Activated CD4-positive, CD25-positive, alpha-beta regulatory T cell treated with anti-CD3 and anti-CD28 coated beads, Interleukin-2, amount 50 U/mL, for 16 hours (primary cell): ENCODE results near the gene SLC8B1.

Experiments
- DNase-seq: peaks from one replicate; pipeline ENCODE4 v3.0.0-alpha.2; 2020; ENCODE audit warnings: low read depth, low spot score

SLC8B1 gene

DNA sequence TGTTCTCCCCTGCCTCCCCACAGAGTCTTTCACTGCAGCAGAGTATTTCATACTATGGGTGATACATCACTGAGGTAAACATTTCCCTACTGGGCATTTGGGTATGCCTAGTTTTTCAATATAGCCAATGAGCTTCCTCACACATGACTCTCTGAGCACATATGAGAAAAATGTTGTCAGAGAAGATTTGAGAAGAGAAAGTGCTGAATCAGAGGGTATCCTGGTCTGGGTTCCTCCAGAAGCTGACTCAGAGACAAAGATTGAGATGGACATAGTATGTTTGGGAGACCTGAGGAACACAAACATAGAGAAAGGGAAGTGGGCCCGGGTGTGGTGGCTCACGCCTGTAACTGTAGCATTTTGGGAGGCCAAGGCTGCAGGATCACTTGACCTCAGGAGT is 12.6 kb downstream of the SLC8B1 start:
- DNase-seq: no peak

DNA sequence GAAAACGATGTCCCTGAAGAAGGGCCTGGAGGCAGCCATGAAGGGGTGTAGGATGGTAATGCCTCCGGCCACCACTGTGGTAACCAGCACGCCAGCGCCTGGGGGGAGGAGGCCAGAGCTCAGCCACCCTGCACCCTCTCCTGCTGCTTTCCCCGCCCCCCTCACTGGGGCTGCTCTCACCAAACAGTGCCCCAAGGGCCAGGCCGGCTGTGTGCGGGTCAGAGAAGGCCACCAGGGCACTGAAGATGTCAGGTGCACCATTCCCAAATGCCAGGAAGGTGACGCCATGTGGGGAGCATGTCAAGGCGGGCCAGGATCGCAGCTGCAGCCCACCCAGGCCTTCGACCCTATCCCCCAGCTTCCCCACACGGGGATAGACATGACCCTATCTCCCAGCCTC is 14.5 kb downstream of the SLC8B1 start:
- DNase-seq: no peak

DNA sequence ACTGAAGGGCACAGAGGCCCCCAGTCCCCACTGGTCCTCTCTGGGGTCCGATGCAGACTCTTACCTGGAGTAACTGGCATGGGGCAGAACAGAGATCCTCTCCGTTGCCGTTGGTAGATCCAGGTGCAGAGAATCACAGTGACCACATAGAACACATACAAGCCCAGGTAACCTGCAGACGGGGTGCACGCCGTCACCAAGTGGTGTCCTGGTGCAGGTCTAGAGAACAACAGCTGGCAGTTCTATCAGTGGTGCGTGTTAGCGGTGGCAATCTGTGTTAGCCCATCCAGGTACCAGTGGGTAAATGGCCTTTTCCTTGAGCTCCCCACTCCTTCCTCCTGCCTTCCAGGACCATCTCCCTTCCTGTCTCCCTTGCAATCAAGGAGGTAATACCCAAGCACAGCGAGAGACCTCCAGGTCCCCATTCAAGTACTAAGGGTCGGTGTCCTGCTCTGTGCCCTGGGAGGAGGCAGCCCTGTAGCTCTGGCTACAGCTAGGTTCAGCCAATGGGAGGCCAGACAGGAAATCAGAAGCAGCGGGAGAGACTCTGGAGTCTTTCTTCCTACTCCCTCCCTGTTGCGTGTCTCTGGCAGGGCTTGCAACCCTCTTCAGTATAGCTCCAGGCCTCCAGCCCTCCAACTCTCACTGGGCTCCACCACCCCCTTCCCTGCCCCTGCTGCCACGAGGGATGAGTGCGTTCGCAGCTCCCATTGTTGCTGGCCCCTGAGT is 15.8 kb downstream of the SLC8B1 start:
- no peak for DNase-seq

DNA sequence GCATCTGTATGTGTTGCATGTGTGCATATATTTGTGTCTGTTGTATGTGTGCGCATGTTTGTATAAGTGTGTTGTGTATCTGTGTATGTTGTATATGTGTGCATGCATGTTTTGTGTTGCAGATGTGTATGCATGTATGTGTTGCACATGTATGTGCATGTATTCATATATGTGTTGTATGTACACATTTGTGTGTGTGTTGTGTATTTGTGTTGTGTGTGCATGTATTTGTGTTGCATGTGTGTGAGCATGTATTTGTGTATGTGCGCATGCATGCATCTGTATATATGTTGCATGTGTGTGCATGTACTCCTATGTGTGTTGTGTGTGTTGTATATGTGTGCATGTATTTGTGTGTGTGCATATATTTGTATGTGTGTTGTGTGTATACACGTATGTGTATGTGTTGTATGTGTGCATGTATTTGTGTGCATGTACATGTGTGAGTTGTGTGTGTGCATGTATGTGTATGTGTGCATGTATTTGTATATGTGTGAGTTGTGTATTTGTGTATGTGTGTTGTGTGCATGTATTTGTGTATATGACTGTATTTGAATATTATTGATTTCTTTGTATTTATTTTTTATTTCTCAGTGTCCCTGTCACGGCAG is 16.8 kb downstream of the SLC8B1 start:
- DNase-seq: no peak

DNA sequence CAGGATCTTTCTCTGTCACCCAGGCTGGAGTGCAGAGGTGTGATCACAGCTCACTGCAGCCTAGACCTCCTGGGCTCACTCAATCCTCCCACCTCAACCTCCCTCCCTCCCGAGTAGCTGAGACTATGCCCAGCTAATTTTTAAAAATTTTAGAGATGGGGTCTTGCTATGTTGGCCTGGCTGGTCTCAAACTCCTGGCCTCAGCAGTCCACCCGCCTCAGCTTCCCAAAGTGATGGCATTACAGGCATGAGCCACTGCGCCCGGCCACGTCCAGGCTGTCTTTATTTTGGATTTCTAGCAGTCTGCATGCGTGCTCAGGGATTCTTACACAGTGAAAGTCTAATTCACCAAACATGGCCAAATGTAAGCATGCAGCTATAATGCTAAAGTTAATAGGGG is 17.8 kb downstream of the SLC8B1 start:
- no peak for DNase-seq

DNA sequence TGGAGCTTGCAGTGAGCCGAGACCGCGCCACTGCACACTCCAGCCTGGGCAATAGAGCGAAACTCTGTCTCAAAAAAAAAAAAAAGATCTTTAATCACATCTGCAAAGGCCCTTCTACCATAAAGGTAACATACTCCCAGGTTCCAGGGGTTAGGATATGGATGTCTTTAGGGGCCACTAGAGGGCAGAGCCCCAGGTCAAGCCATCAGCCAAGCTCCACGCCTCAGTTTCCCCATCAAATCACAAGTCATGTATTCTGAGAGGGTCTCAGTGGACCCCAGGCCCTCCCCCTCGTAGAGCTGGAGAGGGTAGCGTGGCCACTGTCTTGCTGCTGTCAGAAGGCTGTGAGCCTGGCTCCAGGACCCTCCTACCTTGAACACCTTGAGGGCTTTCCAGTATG is 18.8 kb downstream of the SLC8B1 start:
- DNase-seq: no peak

DNA sequence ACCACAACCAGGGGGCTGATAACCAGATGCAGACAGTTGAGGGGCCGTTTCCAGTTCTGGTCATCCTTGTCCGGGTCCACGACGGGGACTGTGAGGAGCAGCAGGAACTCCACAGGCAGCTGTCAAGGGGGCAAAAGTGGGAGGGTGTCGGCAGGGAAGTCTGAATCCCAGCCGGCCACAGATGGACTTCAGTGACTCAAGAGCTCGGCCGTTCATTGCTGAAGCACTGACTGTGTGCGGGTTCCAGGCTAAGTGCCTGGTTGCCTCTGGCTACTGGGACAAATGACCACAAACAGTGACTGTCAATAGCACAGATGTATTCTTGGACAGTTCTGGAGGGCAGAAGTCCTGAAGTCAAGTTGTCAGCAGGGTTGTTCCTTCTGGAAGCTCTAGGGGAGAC is 19.6 kb downstream of the SLC8B1 start:
- no peak for DNase-seq

DNA sequence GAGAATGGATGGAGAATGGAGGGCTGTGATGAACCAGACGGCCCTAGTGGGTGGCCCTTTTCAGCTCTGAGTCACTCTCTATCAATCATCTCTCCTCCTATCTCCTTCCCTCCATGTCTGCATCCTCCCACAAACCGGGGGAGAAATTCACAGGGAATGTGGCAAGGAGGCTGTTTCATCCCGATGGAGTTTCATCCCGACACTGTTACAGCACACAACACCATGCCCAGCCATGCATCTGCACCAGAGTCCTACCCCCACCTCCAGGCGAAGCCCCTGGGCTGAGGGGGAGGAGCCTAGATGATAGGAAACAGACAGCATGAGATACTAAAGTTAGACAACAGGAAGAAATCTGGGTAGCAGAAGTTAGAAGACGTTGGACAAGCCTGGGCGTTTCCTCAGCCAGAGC is 20.8 kb downstream of the SLC8B1 start:
- no peak for DNase-seq

DNA sequence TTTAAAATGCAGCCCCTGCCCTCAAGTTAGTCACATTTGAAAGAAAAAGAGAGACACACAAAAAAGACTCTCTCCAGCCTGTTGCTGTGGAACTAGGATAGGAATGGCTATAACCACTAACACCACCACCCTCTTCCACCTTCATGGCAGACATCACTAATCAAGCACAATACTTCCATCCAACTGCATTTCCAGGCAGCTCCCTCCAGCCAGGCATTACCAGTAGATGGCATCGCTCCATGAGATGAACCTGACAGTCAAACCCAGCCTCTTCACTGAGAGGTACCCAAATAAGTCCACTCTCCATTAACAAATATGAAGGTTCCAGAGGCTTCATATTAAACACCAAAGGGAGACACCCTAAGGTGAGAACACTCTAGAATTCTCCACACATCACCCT is 24.4 kb downstream of the SLC8B1 start:
- no peak for DNase-seq

DNA sequence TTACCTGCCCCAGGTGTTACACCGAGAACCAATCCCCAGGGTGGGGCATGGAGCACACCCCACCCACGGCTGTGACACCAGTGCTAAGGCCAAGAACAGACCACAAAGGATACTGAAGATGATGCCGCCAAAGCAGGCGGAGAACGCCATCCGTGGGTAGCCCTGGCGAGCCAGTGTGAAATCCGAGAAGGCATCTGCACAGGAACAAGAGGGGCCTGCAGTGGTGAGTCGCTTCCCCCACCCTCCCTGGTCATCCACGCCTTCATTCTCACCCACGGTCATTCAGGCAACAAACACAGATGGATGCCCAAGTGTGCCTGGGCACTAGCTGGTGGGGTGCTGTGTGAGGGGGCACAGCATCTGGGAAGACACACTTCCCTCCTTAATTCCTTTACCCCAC is 28.5 kb downstream of the SLC8B1 start:
- no peak for DNase-seq

DNA sequence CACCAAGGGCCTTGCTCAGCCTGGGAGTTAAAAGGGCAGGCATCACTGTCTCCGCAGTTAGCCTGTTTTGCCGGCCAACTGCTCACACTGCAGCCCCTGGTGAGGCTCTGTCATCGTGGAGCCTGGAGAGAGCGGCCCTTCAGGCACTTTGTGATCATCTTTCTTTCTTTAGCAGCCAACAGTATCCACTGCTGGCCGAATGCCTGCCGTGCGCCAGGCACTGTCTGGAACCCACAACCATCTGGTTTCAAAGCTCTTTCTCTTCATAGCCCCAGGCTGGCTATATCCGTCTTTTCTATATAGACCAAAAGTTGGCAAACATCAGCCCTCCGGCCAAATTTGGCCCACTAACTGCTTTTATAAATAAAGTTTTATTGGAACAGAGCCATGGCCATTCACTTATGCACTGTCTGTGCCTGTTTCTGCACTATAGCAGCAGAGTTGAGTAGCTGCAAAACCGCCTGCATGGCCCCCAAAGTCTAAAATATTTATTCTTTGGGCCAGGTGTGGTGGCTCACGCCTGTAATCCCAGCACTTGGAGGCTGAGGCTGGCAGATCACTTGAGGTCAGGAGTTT is 29.5 kb downstream of the SLC8B1 start:
- DNase-seq: no peak

DNA sequence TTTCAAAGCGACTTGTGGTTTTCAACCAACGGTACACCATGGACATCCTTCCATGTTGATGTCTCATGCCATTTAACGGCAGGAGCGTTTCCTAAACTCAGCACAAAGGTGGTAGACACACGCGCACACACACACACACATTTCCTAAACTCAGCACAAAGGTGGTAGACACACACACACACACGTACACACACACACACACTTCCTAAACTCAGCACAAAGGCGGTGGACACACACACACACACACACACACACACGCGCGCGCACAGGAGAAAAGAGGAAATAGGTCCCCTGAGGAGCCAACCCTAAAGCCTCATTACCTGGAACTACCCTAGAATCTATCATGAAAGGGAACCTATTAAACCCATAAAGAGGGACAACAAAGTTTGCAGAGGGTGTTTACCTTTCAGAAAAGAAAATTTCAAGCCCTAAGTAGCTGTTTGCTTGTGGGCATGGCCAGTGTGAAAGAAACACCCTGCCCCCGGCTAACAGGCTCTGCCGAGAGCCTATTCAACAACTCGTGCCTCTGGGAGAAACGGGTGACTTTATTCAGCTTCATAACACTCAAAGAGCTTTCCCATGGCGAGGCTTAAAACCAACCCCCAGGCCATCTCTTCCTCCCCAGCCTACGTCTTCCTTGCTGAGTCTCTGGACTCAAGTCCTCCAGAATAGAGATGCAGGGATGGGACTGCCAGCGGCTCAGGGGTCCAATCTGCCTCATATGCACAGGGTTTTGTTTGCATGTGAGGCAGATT is 31.8 kb downstream of the SLC8B1 start:
- DNase-seq: no peak

DNA sequence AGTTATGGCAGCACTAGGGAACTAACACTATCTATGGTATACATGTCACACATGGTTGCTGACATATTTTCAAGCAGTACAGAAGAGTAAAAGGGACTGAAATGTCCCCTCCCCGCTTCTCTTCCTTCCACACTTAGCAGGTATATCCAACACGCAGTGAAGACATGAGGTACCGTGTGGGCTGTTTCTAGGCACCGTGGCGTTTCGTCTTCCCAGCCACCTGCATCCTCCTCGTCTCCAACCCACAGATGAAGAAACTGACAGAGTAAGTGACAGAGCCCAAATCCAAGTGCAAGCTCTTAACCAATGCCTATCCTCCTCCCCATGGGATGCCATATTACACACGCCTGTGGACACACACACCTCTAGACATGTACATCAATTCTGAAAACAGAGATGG is 32.4 kb downstream of the SLC8B1 start:
- no peak for DNase-seq

DNA sequence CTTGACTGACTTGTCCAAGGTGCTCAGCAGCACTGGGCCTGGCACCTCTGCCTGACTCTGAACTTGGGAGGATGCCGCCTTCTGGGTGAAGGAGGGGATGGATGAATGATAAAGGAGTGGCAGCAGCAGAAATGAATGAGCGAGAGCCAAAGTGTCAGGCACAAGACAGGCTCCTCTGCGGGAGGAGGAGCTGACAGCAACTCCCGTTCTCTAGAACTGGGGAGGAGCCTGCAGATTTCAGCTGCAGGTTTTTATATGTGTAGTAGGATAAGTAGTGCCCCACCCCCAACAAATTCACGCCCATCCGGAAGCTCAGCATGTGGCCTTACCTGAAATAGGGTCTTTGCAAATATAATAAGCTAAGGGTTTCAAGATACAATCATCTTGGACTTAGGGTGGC is 33.1 kb downstream of the SLC8B1 start:
- DNase-seq: no peak

DNA sequence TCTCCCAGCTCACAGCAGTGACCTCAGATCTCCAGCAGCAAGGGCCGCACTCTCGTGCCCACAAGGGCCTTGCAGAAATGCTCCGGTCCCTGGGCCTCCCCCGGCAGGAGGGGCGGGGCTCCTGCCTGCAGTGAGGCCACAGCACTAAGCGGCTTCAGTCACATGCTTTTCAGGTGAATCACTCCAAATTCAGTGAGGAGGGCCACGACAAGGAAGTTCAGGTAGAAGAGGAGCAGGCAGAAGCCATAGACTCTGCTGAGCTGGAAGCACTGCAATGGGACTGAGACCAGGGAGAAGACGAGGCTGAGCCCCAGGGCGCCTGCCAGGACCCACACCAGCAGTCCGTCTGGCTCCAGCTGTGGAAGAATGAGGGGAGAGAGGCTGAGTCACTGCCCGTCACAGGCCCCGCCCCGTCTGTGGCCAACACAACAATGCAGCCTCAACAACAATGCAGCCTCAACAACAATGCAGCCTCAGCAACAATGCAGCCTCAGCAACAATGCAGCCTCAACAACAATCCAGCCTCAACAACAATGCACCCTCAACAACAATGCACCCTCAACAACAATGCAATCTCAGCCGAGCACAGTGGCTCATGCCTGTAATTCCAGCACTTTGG is 35.2 kb downstream of the SLC8B1 start:
- DNase-seq: no peak

DNA sequence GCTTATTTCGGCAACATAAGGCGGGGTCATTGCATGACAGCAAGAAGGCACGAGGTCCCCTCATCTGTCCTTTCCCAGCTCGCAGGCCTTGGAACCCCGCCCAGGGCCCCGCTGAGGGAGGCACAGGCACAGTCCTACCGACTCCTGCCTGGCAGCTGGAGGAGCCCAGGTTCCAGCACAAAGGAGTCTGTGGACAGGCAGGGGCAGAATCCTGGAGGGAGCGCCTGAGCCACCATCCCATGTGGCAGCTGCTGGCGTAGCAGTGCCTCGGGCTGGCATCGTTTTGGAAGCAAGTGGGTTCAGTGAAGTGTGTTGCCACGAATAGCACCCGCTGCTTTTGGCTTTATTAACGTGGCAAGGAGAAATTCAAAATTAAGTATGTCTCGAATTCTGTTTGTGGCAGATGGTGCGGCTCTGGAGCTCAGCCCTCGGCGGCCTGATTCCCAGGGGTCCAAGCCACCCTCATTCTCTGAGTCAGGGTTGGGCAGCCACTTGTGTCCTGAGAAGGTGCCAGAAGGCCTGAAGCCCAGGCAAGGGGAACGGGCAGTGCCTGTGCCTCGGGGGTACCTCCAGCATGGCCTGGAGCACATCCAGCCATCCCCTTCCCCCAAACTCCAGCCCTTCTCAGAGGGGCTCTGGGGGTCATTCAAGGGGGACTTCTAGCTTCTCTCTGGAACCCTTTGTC is 35.9 kb downstream of the SLC8B1 start:
- DNase-seq: no peak

DNA sequence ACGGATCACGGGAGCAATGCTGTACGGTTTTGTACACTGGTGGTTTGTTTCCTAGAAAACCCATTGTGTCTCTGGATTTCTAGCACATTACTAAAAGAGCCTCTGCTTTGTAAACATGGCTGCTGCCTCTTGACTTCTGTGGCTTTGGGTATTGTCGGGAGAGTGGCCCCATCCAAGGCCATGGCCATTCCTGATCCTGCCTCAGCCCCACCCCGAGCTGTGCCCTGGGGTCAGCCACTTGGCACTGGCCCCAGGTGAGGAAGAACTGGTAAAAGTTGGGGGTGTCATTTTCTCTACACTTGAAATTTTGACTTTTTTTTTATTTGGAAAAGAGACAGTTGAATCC is 36.5 kb downstream of the SLC8B1 start:
- no peak for DNase-seq

DNA sequence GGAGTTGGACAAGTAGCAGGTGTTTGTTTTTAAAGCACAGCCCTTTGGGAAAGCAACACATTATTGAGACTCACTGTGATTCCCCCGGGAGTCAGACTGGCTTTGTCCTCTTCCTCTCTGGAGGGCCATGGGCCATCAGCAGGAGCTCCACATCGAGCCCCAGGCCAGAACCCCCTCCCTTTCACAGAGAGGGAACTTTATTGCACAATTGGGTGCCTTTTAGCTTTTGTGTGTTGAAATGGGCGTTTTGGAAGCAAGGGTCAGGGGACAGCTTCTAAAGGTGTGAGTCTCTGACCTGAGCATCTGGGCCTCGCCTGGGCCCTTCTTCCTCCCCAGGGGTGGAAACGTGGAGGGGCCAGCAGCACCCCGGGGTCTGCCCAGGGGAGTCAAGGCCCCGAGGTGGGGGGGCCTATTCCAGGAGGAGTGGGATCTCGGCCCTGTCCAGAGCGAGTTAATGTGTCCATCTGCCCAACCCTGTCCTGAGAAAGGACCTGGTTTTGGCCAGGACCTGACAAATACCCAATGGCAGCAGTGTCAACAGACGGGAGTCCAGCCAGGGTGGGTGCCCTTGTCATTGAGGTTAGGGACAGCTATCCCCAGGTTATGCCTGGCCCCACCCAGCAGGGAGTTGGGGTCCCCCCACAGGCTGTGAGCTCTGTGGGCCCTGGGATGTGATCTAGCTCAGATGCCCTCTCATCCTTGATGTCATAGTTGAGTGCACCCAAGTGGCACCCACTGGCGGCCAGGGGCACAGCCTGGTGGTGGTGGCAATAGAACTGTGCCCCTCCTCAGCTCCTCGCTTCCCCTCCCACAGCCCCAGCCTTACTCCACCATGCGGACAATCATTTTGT is 37.1 kb downstream of the SLC8B1 start:
- no peak for DNase-seq

DNA sequence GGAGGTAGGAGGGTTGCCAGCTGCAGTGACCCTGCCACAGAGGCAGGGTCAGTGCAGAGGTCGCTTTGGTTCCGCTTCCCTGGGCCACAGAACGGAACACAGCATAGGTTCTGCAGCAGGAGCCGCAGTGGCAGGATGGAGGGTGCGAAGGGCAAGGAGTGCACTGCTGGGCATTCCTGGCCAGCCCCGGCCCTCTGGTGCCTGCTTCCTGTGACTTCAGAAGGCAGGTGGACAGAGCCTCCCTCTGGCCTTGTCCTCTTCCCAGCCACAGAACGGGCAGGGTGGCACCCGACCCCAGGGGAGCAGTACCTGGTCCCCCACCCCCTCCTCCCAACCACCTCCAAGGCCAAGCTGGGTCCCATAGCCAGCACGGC is 37.7 kb downstream of the SLC8B1 start:
- DNase-seq: no peak

DNA sequence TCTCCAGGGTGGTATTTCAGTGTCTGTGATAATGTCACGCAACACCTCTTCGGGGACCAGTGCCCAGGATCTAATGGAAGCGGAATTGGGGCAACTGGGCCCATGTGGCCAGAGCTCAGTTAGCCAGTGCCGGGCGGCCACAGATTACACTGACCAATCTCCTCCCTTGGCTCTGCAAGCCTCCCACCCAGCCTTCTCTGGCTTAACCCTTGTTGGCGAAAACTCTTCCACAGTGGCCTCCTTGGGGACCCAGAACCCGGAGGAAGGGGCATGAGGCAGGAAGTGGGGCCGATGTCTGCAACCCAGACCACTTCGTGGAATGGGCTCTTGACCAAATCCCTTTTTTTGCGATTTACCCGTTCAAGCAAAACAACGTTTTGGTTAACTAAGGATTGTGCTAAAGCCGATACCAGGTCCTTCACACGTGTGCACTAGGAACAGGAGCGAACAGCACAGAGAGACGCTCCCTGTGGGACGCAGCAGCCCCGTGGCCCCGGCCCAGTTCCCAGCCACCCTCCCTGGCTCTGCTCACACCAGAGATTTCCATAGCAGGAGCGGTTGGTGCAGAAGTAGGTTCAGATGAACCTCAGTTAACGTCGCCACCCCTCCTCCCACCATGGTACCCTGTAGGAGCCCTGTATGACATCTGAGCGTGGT is 38.2 kb downstream of the SLC8B1 start:
- DNase-seq: no peak
